NCI-H1694 treated with DMSO at 0.1 percent for 48 hours (cell line): Measurements from ENCODE around the gene CBX4.

Experiments used
- DNase-seq: peaks from one replicate; lab custom pipeline; 2025; lab: John Stamatoyannopoulos, UW

Gene CBX4

DNA sequence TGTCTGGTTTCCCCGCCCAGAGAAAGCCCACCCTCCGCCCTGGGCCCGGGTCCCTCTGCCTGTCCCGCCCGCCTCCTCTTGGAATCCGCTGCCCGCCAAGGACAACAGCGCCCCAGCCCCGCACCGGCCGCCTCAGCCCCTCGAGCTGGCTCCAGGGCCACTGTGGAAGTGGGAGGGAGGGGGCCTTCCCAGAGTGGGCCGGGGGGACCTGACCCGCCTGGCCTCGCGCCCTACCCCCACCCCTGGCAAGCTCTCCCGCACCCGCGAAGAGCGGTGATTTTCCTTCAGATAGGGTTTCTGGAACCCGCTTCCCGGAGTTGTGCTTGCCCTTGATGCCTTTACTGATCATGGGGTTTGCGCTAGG is 40.1 kb downstream of the CBX4 start:
- no peak for DNase-seq

DNA sequence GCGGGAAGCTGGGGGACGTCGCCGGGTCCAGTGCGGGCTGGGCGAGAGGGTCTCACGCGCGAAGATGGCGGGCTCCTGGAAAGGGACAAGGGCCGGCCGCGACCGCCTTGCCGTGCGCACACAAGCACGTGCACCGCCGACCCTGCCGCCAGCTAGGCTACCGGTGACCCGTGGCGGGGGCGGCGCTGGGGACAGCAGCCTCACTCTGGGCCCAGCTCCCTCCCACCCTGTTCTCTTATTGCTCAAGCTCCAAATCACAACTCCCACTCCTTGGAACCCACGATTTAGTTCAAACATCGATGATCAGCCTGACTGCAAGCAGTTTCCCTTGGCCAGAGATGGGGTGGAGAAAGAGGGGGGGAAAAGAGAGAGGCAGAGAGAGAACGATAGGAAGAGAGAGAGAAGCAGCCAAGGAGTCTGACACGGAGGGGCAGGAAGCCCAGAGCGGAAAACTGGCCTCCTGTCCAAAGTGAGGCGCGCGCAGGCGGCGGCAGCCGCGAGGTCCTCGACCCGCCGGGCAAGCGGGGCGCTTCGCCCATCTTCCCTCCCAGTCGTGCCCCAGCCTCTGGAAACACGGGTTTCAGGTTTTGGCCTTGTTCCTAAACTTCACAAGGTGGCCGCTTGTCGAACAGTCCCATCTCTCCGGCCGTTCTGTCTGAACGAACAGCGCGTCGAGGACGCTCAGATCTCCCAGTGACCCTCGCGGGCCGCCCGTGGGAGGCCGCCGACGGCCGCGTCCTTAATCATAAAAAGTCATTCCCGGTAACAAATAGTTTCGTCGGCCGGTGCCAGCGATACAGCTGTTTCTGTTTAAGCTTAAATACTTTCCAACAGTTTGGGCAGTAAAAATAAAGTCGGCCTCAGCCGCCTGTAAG is 40.7 kb downstream of the CBX4 start:
- DNase-seq = no peak

DNA sequence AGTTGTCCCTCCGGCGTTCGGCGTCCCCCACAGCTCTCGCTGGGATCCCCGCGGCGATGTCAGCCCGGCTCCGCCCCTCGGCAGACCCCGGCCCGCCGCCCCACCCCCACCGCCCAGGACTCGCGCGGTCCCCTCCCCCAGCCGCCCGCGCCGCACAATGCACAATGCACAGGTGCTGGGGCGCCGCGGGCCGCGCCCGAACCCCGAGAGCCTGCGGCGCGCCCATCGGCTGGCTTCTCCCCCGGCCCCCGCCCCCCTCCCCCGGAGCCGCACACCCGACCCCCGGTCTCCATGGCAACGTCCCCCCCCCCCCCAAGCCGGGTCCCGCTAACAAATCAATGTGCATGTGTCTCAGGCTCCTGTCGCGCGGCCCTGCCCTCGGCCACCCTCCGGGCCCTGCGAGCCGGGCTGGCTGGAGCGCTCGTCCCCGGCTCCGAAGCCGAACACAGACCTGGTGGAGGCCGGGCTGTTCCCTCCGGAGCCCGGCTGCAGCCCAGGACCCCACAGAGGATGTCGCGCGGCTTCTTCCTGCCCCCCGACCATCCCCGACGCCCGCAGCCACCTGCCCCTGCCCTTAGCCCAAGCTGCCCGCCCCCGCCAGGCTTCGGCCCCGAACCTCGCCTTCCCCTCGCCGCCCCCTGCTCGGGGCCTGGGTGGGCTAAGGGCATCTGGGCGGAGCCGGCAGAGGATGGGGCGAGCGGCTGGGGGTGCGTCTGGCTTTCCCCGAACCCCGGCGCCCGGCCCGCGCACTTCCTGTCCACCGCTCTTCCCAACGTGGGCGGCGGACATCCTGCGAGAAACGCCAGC is 41.5 kb downstream of the CBX4 start:
- DNase-seq = no peak

DNA sequence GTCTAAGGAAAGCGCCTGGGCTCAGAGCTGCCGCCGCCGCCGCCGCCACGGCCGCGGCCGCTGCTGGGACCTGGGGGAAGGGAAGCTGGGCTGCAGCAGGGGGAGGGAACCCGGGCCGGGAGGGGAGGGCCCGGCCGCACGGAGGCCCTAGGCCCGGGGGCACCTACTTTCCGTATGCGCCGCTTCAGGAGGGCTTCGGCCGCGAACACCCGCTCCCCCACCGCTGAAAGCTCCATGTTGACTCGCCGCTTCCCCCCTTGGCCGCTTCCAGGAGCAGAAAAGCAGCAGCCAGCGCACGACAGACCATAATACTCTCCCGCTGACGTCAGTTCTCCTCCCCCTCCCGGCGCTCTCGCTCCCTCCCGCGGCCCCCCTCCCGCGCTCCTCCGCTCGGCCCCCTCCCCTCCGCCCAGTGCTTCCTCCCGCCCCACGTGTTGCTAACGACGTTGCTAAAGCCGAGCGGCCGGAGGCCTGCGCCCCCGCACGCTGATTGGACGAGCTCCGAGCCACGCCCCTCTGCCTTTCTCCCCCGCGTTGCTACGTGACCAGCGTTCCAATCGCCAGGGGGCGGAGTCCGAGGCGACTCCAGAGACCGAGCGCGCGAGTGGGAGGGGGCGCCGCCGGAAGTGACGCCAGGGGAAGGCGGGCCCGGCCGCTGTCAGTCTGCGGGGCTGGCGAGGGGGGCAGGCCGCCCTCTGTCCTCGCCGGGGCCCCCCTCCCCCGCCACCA is 42.3 kb downstream of the CBX4 start, which contains the start of gene CBX8:
Gene CBX8 (minus strand): TSS at position 315 of the 729 bp plus-strand sequence. CDS start 79 bp downstream, at position 236.
- peak; percentile 97 for DNase-seq

DNA sequence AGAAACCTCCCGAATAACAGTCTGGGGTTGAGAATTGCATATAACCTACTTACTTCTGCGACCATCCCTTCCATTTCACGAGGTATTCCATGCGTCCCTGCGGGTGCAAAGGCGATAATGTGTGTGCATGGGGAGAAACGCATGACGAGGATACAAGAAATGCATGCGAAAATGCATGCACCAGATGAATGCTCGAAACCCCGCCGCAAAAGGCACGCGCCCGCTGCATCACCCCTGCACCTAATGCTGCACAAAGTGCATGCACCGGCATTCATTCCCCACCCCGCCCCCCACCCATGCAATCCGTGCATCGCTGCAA is 42.8 kb downstream of the CBX4 start:
- no peak for DNase-seq

DNA sequence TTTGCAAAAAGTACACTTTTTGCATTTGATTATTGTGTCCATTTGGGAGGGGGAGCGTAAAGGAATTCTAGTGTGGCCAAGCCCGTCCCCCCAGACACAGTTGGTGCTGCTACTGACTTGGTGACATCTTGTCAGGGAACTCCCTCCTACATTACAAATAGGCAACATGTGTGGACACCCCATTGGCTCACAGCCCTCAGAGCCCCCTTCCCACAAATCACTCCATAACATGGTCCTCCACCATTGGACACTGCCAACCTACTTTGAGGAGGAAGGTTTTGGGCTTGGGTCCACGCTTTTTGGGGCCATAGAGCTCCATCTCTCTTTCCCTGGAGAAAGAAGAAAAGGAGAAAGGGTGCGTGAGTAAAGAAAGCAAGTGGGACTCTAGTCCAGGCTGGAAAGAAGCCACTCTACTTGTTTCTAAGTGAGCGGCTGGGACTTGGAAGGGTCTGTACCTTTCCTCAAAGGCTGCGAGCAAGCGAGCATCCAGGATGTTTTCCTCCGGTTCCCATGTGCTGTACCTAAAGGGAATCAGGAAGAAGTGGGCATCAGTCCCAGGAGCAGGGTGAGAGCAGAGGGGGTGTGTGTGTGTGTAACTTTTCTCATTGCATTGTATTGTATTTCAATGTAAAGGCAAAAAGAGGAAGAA is 43.3 kb downstream of the CBX4 start:
- DNase-seq = no peak

GRCh38 chr17:79794659-79795511 is 44.4 kb downstream of the CBX4 start:
- DNase-seq = no peak

GRCh38 chr17:79793924-79794304 is 45.3 kb downstream of the CBX4 start:
- no peak for DNase-seq

DNA sequence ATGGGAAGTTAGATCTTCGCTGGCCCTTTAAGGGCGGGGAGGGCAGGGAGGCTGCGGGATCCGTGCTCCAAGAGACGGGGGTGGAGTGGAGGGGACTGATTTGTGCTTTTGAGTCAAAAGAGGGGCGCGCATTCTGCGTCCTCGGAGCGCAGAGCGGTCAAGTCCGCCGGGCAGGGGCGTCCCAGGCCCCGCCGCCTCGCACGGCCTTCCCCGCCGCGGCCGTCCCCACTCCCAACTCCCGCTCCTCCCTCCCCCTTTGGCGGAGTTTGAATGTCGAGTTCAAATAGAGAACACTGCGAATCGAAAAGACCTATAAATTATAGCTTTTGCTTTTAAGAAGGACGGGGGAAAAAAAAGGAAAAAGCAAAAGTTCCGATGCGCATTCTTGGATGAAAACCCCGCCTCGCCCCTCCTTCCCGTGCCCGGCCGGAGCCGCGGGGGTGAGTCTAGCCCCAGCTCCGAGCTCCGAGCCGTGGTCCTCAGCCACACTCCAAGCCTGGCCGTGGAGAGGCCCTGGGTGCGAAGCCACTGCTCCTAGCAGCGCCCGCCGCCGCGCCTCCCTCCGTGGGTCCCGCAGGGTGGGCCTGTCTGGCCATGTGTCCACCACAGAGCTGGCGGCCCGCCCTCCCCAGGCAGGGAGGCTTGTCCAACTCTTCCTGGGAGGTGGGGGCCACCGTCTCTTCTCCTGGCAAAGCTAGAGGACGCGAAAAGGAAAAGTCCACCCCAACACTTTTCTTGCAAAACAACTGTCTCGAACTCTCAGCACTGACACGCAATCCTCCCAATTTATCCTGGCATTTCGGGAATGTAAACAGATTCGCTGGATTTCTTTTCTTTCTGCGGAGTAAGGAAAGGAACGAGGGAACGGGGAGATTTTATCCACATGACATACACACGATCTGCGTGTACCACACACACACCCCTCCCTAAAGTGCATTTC is 46.0 kb downstream of the CBX4 start:
- no peak for DNase-seq

DNA sequence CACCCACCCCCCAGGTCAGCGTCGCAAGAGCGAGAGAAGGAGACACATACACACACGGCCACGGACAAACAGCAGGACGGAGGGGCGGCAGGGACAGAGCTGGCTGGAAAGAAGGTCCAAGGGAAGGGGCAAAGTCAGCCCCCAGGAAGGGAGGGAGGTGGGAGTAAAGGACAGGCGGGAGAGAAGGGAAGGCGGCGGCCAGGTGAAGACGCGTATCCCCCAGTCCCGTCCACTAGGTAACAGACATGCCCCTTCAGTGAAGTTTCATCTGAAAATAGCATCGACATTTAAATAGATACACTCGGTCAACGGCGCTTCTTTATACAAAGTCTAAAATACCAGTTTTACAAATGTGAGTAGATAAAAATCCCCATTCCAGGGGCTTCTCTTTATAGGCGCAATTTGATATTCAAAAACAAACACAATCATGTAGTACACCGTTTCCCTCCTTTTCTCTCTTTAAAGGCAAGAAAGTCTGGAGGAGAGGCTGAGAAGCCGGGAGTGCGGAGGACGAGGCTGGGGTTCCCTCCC is 46.8 kb downstream of the CBX4 start:
- DNase-seq = no peak

- DNase-seq = no peak
These were observed 47.5 kb downstream of the CBX4 start for GRCh38 chr17:79791735-79792161.

GRCh38 chr17:79790805-79791734 is 48.2 kb downstream of the CBX4 start:
- no peak for DNase-seq

DNA sequence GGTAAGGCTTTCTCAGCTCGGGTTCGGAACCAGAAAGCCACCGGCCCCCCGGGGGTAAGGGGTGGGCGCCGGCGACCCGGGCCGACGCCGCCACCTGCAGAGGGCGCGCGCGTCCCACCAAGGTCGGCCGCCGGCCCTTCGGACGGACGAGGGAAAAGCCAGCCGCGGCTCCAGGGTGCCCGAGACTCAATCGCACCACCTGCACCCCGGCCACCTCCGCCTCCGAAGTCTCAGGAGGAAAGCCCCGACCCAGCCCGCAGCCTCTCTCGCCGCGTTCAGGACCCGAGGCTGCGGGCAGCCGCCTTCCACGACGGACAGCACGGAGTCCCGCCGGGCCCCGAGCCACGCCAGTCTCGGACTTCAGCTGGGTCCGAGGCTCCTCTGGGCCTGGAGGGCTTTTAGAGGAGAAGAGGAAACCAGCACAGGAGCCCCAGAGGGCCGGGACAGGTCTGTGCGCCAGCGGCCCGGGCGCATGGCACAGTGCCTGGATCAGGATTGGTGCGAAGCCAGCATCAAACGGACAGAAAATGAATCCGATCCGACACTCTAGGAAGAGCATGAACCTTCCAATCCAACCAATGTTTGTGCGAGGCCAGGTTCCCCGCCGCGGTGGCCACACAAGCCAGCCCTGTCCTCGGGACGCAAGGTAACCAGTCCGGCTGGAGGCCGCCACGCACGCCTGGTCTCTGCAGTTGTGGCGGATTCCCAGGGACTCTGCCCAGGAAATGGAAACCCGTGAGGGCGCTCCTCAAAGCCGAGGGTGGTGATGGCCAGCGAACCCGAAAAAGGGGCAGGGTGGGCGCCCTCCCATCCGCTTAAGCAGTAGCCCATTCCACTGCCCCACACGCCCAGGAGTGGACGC is 49.1 kb downstream of the CBX4 start:
- no peak for DNase-seq

DNA sequence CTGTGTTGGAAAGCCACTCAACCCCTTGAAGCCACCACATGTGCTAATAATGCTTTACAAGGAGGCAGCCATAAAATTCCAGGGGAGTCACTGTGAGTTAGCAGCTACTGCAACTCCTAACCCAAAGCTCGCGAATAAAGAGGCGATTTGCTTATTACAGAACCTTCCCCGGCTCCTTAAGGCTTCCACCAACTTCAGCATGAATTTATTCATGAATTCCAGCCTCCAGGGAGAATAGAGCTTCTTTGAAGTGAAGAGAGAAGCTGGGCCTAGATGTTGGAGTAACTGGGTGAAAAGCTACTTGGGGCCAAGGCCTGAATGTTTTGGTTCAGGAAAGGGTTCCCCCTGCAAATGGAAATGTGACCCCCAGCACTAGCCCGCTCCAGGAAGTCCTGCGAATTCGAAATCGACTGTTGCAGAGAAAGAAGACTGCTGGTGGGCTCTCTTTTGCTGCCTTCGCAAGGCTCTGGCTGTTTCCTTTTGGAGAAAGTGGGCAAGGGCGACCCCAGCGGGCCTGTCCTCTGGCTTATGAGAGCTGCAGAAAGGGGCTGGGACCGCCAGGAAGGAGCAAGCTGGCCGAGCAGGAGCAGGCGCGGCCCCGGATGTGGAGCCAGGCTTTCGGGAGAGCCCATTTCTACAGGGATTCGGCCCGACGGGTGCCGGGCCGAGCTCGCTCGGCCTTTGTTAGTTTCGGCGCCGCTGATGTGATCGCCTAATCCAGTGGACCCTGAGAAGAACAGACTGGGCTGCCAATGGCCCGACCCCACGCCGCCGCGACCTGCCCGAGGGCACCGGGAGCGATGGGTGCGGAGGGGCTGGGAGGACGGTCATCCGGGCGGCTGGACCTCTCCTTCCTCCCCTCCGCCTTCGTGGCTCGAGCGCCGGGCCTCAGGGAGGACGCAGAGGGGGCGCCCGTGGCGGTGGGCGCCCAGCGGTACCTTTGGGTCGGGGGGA is 50.0 kb downstream of the CBX4 start:
- no peak for DNase-seq

DNA sequence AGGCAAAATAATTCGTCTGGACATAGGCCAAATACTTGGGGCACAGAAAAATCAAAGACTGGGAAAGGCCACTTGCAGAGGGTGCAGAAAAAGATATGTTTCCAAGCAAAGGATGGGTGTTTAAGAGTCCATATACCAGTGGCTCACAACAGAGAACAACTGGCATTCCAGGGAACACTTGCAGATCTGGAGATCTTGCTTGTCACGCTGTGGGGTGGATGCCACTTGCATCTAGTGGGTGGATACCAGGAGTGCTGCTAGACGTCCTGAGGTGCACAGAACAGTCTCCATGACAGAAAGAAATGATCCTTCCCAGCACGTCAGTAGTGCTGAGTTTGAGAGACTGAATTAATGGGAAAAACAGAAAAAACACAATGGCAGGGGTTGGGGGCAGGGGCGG is 50.8 kb downstream of the CBX4 start:
- DNase-seq = no peak

GRCh38 chr17:79786930-79787643 is 52.2 kb downstream of the CBX4 start:
- DNase-seq = no peak
